IPS-20b (cell line): ENCODE measurements around the gene CNOT1.
"Not testable (repeated sequence)": the region's sequence is repeated elsewhere in the genome, so short reads cannot be mapped to it uniquely, and the experiment has no call there.

ENCODE experiments used
- H3K27ac ChIP-seq: one replicate; pipeline ENCODE4 v1.5.1; 2013; ENCODE audit warnings: low read length
- H3K27me3 ChIP-seq: 2 replicates; pipeline ENCODE4 v1.6.1; 2013; ENCODE audit warnings: mild to moderate bottlenecking, low read length, inconsistent platforms; ENCODE audit not compliant: insufficient read depth
- H3K36me3 ChIP-seq: 2 replicates; pipeline ENCODE4 v1.6.1; 2013; ENCODE audit warnings: low read depth, mild to moderate bottlenecking, inconsistent platforms, low read length, moderate library complexity; ENCODE audit not compliant: insufficient read depth
- H3K4me1 ChIP-seq: 2 replicates; pipeline ENCODE4 v1.6.1; 2013; ENCODE audit warnings: mild to moderate bottlenecking, control low read depth, inconsistent platforms, low read length, moderate library complexity; ENCODE audit not compliant: insufficient read depth
- H3K4me3 ChIP-seq: 2 replicates; pipeline ENCODE4 v1.5.1; 2013; ENCODE audit warnings: mild to moderate bottlenecking, low read length, inconsistent platforms
- H3K9ac ChIP-seq: 2 replicates; pipeline ENCODE4 v1.6.1; 2013; ENCODE audit warnings: low read depth, mild to moderate bottlenecking, inconsistent platforms, low read length, moderate library complexity
- H3K9me3 ChIP-seq: 2 replicates; pipeline ENCODE4 v1.6.1; 2013; ENCODE audit warnings: mild to moderate bottlenecking, low read depth, low read length, inconsistent platforms; ENCODE audit not compliant: insufficient read depth

CNOT1 gene

DNA sequence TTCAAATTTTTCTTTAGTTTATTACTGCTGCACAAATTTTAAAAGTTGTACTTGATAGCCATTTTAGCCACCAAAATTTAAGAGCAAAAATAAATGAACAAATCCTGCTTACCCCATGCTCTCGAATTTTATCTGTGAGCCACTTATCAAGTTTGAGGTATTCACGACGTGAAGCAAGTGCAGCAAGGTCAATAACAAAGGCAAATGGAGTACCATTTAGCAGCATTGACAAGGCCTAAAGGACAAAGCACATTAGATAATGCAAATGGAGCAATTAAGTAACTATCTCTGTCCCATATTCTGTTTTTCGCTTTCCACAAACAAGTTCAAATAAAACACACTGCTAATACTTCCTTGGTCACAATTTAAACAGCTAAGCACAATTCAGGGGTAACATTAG, 54.7 kb downstream of the CNOT1 start:
- no peaks in the 10 kb centered on the region for H3K27me3 ChIP-seq
- peaks cover 97% of the 10 kb centered on the region for H3K36me3 ChIP-seq
- H3K4me3 ChIP-seq: no peak overlapping the region
- no peaks in the 10 kb centered on the region for H3K4me1 ChIP-seq
- H3K9ac ChIP-seq: no peak overlapping the region
- H3K9me3 ChIP-seq: no peaks in the 10 kb centered on the region
- no peak overlapping the region for H3K27ac ChIP-seq

DNA sequence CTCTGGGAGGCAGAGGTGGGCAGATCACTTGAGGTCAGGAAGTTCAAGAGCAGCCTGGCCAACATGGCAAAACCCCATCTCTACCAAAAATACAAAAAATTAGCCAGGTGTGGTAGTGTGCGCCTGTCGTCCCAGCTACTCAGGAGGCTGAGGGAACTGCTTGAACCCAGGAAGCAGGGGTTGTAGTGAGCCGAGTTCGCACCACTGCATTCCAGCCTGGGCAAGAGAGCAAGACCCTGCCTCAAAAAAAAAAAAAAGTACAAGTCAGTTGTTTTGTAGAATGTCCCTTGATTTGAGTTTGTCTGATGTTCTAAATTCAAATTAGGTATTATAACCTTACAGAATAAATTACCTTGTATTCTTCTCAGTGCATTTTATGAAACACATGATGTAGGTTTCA, 63.9 kb downstream of the CNOT1 start:
- peaks cover 89% of the 10 kb centered on the region for H3K36me3 ChIP-seq
- not testable (repeated sequence) for H3K4me3 ChIP-seq, H3K4me1 ChIP-seq, H3K9me3 ChIP-seq, H3K27ac ChIP-seq, H3K27me3 ChIP-seq, H3K9ac ChIP-seq

DNA sequence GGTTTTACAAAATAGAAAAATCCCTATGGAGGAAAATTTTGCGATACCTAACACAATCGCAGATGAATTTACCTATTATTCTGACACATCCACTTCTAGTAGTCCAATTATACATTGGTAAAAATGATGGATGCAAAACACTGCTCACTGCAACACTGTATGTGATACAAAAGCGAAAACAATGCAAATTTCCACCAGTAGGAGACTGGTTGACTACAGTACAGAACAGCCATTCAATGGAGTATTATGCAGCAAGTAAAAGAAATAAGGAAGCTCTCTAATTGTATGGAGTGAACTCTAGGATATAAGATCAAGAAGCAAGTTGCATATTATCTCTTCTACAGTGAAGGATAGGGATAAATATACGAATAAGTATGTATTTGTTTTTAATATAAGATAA, 65.9 kb downstream of the CNOT1 start:
- Histone ChIP-seq H3K27me3 (no peaks in the 10 kb centered on the region), H3K27ac (no peak overlapping the region), H3K4me3 (no peak overlapping the region), H3K4me1 (no peaks in the 10 kb centered on the region), H3K9ac (no peak overlapping the region), H3K36me3 (peaks cover 87% of the 10 kb centered on the region), H3K9me3 (no peaks in the 10 kb centered on the region)

DNA sequence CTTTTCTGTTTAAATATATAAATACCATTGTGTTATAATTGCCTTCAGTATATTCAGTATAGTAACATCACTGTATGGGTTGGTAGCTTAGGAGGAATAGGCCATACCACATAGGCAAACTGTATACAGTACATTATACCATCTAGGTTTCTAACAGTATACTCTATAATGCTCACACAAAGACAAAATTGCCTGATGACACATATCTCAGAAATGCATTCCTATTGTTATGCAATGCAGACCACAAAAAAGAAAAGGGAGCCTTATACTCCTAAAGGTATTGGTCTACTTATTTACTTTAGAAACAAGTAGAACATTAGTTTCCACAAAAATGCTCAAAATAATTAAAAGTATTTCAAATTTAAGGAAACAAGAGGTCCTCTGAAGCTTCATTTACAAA, 66.4 kb downstream of the CNOT1 start:
- Histone ChIP-seq H3K27me3 (no peaks in the 10 kb centered on the region), H3K36me3 (peaks cover 89% of the 10 kb centered on the region), H3K9me3 (no peaks in the 10 kb centered on the region), H3K4me1 (no peaks in the 10 kb centered on the region), H3K27ac (no peak overlapping the region), H3K9ac (no peak overlapping the region), H3K4me3 (no peak overlapping the region)

DNA sequence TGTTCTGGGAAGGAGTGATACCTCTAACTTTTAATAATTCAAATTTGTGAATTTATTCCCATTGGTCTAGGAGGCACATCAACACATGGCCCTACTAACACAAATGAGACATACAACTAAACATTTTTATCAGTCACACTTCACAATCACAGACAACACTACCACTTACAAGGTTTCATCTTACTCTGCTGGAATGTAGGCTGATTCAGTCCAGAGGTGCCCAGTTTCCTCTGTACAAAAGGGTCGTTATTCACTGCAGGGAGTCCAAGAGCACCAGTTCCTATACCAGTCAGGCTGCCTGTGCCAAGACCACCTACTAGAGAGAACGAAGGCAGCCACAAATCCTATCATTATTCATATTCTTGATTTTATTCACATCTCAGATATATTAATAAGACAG, 72.9 kb downstream of the CNOT1 start:
- Histone ChIP-seq H3K27ac (no peak overlapping the region), H3K4me1 (no peaks in the 10 kb centered on the region), H3K9me3 (no peaks in the 10 kb centered on the region), H3K4me3 (no peak overlapping the region), H3K9ac (no peak overlapping the region), H3K27me3 (no peaks in the 10 kb centered on the region), H3K36me3 (peaks cover 97% of the 10 kb centered on the region)

DNA sequence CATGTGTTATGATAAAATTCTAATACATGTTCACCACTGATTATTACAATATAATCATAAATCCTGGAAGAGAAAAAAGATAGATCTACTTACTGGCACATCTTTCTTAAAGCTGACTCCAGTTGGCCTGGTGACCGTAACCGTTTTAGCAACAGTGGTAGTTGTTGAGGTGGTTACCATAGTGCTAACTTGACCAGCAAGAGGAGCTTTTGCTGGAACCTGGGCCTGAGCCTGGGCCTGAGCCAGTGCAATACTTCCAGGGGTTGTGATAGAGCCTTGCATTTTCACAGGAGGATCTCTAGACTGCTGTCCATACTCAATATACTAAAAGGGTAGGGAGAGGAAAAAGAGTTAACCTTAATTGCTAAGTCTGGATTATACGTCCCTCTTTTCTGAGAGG, 78.1 kb downstream of the CNOT1 start:
- Histone ChIP-seq H3K4me1 (no peaks in the 10 kb centered on the region), H3K4me3 (no peak overlapping the region), H3K27ac (no peak overlapping the region), H3K9me3 (no peaks in the 10 kb centered on the region), H3K9ac (no peak overlapping the region), H3K36me3 (peaks cover 100% of the 10 kb centered on the region), H3K27me3 (no peaks in the 10 kb centered on the region)

DNA sequence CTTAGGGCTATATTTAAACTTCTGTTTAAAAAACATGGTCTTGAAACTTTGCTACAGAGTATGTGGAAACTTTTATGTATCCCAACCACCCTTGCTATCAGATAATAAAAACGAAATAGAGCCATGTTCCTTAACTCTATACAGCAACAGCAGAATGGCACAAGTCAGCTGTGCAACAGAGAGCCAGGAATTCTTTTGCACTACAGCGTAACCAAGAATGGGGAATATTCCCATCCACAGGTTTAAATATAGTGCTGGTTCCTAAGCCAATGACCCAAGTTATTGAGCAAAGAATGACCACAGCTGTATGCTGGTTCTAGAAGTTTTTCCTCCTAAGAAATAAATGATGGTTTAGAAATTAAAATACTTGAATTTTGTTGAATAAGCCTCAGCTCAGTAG, 81.2 kb downstream of the CNOT1 start:
- H3K36me3 ChIP-seq: peaks cover 100% of the 10 kb centered on the region
- H3K4me3 ChIP-seq: no peak overlapping the region
- no peaks in the 10 kb centered on the region for H3K27me3 ChIP-seq
- no peak overlapping the region for H3K27ac ChIP-seq
- no peaks in the 10 kb centered on the region for H3K9me3 ChIP-seq
- no peak overlapping the region for H3K9ac ChIP-seq
- no peaks in the 10 kb centered on the region for H3K4me1 ChIP-seq

DNA sequence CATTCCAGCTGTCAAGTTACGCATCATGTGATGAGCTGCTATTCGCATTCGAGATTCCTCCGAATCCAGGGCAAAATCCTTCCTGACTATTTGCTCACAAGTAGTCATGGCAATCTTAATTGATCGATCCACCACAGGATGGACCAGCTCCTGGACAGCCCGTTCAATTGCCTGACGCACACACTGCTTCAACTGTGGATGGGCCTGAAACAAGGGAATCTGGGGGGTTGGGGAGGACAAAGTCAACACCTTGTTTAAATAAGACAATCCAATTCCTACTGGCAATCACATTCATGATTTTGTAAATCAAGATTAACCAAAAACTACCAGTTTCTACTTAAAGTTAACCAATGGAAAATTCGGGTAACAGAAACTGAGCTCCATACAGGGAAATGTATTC, 85.9 kb downstream of the CNOT1 start:
- Histone ChIP-seq H3K36me3 (peaks cover 99% of the 10 kb centered on the region), H3K4me3 (no peak overlapping the region), H3K9me3 (no peaks in the 10 kb centered on the region), H3K27ac (no peak overlapping the region), H3K27me3 (no peaks in the 10 kb centered on the region), H3K9ac (no peak overlapping the region), H3K4me1 (no peaks in the 10 kb centered on the region)

DNA sequence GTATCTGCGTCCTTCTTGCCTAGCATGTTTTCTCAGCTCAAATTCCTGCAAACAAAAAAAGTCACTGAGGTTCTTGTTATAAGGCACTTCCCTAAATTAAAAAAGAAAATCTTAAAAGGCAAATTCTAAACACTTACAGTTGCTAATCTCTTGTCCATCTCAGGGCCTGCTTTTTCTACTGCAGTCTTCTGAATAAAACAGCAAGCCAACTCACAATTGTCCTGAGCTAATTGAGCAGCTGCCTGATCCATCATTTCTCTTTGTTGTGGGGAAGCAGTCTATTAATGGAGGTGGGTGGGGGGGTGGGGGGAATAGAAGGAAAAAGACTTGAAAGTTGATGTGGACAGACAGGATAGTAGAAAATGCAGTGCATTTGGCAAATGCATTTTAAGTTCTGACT, 87.3 kb downstream of the CNOT1 start:
- Histone ChIP-seq H3K27me3 (no peaks in the 10 kb centered on the region), H3K36me3 (peaks cover 99% of the 10 kb centered on the region), H3K27ac (no peak overlapping the region), H3K9ac (no peak overlapping the region), H3K4me3 (no peak overlapping the region), H3K9me3 (no peaks in the 10 kb centered on the region), H3K4me1 (no peaks in the 10 kb centered on the region)

DNA sequence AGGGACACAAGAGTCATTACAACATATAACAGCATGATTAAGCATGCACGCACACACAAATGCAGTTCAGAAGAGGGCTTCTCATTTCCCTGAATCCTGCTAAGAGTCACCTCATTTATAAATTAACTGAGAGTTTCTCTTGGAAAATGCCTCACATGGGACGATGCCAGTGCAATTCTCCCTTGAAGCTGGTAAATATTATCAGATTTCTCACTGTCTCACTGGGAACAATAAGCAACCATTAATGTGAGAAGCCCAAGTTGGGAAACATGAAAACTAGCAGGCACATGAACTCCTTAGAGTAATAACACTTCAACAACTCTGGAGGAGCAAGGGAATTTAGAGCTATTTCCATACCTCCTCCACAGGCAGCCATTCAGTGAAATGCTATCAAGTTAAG, 87.9 kb downstream of the CNOT1 start:
- no peak overlapping the region for H3K27ac ChIP-seq
- peaks cover 99% of the 10 kb centered on the region for H3K36me3 ChIP-seq
- H3K27me3 ChIP-seq: no peaks in the 10 kb centered on the region
- no peaks in the 10 kb centered on the region for H3K9me3 ChIP-seq
- H3K9ac ChIP-seq: no peak overlapping the region
- H3K4me1 ChIP-seq: no peaks in the 10 kb centered on the region
- H3K4me3 ChIP-seq: no peak overlapping the region

DNA sequence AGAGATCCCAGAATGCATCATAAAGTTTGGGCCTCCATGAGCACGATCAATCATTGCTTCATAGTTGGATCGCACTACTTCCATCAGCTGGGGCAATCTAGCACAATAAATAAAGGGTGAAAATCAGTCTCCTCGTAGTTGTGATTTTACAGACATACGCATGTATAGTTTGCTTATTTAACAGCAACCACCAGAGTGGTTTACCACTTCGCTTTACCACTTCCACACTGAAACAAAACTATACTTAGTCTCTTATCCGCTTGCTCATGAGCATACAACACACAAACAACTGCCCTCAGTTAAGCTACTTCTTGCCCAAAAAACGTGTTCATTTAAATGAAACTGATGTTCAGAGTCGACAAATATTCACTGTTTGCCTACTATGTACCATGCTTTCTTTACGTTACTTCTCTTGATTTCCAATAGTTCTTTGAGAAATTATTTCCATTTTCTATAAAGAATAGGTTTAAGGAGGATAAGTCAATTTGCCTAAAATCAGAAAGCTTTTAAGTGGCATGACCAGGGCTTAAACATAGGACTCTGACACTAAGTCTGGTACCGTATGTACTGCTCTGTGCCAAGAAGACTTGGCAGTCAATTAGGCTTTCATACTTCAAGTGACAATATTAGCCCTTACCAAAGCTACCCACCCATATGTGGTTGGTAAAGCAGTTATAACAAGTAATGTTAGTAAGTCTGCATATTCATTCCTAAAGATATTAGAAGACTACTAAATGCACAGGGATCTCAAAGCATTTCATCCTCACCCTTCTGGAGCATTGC, 92.3 kb downstream of the CNOT1 start:
- Histone ChIP-seq H3K4me3 (no peak overlapping the region), H3K36me3 (peaks cover 98% of the 10 kb centered on the region), H3K9me3 (no peaks in the 10 kb centered on the region), H3K4me1 (no peaks in the 10 kb centered on the region), H3K27me3 (no peaks in the 10 kb centered on the region), H3K27ac (no peak overlapping the region), H3K9ac (no peak overlapping the region)

DNA sequence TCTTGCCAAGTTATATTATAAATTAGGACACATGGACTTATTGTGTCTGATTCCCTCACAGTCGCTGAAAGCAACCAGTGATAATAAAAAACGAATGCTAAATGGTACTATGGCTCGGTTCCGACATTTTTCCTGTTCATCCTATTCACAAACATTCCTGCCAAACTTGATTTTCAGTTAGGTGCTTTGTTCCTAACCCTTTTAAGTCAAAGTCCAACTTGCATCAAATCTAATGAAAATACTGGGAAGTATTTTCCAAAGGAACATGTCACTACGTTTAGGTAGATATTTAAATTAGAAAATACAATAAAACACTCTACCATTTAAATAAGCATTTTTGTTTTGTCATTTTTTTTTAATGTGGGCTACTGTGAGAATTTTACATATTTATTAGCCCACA, 93.3 kb downstream of the CNOT1 start:
- no peaks in the 10 kb centered on the region for H3K4me1 ChIP-seq
- no peaks in the 10 kb centered on the region for H3K9me3 ChIP-seq
- H3K27ac ChIP-seq: no peak overlapping the region
- no peak overlapping the region for H3K9ac ChIP-seq
- H3K4me3 ChIP-seq: no peak overlapping the region
- peaks cover 98% of the 10 kb centered on the region for H3K36me3 ChIP-seq
- H3K27me3 ChIP-seq: no peaks in the 10 kb centered on the region
